ENCODE measurements around the gene ACP2. TPM values are rescaled to one million over a fixed set of nuclear protein-coding genes. Genes with fewer than 3 reads are reported as not detected.
A peak's percentile ranks its signal among the peaks of the same experiment; 100 is the strongest.

Gene ACP2
- total RNA-seq, 1 donor from 2014 or later: 17.7 TPM

- Histone ChIP-seq H3K27ac (replicated peaks) (no peak overlapping the region), H3K9me3 (replicated peaks) (no peaks in the 10 kb centered on the region), H3K27me3 (ENCODE audit: low read depth) (no peaks in the 10 kb centered on the region), H3K36me3 (peaks cover 96% of the 10 kb centered on the region), H3K4me1 (peaks cover 39% of the 10 kb centered on the region), H3K4me3 (no peak overlapping the region)
- TF ChIP-seq, protein P1, sequence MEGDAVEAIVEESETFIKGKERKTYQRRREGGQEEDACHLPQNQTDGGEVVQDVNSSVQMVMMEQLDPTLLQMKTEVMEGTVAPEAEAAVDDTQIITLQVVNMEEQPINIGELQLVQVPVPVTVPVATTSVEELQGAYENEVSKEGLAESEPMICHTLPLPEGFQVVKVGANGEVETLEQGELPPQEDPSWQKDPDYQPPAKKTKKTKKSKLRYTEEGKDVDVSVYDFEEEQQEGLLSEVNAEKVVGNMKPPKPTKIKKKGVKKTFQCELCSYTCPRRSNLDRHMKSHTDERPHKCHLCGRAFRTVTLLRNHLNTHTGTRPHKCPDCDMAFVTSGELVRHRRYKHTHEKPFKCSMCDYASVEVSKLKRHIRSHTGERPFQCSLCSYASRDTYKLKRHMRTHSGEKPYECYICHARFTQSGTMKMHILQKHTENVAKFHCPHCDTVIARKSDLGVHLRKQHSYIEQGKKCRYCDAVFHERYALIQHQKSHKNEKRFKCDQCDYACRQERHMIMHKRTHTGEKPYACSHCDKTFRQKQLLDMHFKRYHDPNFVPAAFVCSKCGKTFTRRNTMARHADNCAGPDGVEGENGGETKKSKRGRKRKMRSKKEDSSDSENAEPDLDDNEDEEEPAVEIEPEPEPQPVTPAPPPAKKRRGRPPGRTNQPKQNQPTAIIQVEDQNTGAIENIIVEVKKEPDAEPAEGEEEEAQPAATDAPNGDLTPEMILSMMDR (IDR thresholded peaks at IDR 0.05; ENCODE audit: borderline replicate concordance): no peak
- intact Hi-C loops (cut with micrococcal nuclease): no loop called here
- DNase-seq: no peak
These were observed 30.2 kb upstream of the ACP2 start for GRCh38 chr11:47278769-47279168.

DNA sequence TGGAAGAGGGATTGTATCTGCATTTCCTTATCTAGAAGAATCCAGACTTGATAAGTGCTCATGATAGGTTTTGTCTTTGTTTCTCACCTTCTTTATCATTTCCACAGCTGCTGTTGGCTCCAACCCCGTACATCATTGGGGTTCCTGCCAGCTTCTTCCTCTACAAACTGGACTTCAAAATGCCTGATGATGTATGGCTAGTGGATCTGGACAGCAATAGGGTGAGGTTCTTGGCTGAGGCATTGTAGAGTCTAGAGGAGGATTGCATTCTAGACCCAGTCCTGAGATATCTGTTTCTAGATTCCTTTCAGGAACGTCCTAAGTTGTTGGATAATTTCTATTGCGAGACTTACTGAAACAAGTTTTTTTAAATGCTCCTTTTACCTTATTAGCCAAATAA is 29.4 kb upstream of the ACP2 start:
- Histone ChIP-seq H3K4me1 (peaks cover 46% of the 10 kb centered on the region), H3K27ac (replicated peaks) (peak overlapping the region; percentile 44), H3K27me3 (ENCODE audit: low read depth) (no peaks in the 10 kb centered on the region), H3K36me3 (peaks cover 89% of the 10 kb centered on the region), H3K4me3 (no peak overlapping the region), H3K9me3 (replicated peaks) (no peaks in the 10 kb centered on the region)
- no peak for DNase-seq
- TF ChIP-seq, protein P1 (IDR thresholded peaks at IDR 0.05; ENCODE audit: borderline replicate concordance): no peak
- intact Hi-C loops (cut with micrococcal nuclease): no loop called here

GRCh38 chr11:47276923-47277322 is 28.3 kb upstream of the ACP2 start:
- Histone ChIP-seq H3K9me3 (replicated peaks) (no peaks in the 10 kb centered on the region), H3K36me3 (peaks cover 78% of the 10 kb centered on the region), H3K4me3 (no peak overlapping the region), H3K27ac (replicated peaks) (no peak overlapping the region), H3K27me3 (ENCODE audit: low read depth) (no peaks in the 10 kb centered on the region), H3K4me1 (peaks cover 58% of the 10 kb centered on the region)
- TF ChIP-seq, protein P1 (IDR thresholded peaks at IDR 0.05; ENCODE audit: borderline replicate concordance): no peak
- no peak for DNase-seq
- intact Hi-C loops (cut with micrococcal nuclease): no loop called here

DNA sequence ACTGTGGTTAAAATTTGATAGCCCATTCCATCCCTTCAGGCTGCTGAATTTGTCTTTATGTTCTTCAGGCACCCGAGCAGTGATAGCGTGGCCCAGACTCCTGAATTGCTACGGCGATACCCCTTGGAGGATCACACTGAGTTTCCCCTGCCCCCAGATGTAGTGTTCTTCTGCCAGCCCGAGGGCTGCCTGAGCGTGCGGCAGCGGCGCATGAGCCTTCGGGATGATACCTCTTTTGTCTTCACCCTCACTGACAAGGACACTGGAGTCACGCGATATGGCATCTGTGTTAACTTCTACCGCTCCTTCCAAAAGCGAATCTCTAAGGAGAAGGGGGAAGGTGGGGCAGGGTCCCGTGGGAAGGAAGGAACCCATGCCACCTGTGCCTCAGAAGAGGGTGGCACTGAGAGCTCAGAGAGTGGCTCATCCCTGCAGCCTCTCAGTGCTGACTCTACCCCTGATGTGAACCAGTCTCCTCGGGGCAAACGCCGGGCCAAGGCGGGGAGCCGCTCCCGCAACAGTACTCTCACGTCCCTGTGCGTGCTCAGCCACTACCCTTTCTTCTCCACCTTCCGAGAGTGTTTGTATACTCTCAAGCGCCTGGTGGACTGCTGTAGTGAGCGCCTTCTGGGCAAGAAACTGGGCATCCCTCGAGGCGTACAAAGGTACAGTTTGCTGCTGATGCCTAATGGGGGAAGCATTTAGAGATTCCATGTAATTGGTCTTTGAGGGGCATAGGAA is 26.1 kb upstream of the ACP2 start:
- no peak for DNase-seq
- intact Hi-C loops (cut with micrococcal nuclease): no loop called here
- TF ChIP-seq, protein P1 (IDR thresholded peaks at IDR 0.05; ENCODE audit: borderline replicate concordance): no peak
- peaks cover 64% of the 10 kb centered on the region for H3K4me1 ChIP-seq
- no peak overlapping the region for H3K4me3 ChIP-seq
- peaks cover 55% of the 10 kb centered on the region for H3K36me3 ChIP-seq
- H3K27ac ChIP-seq (replicated peaks): no peak overlapping the region
- H3K9me3 ChIP-seq (replicated peaks): no peaks in the 10 kb centered on the region
- no peaks in the 10 kb centered on the region for H3K27me3 ChIP-seq (ENCODE audit: low read depth)

GRCh38 chr11:47272706-47273105 is 24.1 kb upstream of the ACP2 start:
- TF ChIP-seq, protein P1 (IDR thresholded peaks at IDR 0.05; ENCODE audit: borderline replicate concordance): no peak
- Histone ChIP-seq H3K36me3 (peaks cover 36% of the 10 kb centered on the region), H3K4me3 (peak overlapping the region; percentile 83), H3K9me3 (replicated peaks) (no peaks in the 10 kb centered on the region), H3K27ac (replicated peaks) (peak overlapping the region; percentile 98), H3K27me3 (ENCODE audit: low read depth) (no peaks in the 10 kb centered on the region), H3K4me1 (peaks cover 66% of the 10 kb centered on the region)
- intact Hi-C loops (cut with micrococcal nuclease): no loop called here
- DNase-seq: no peak

Data from left ventricle myocardium inferior (tissue), 1 donor.